ENCODE results near the gene ERRFI1.

- TF ChIP-seq CTCF (conservative IDR thresholded peaks at IDR 0.05) (no peak), ZFX (IDR thresholded peaks at IDR 0.05) (no peak)
Measured at GRCh38 chr1:8047686-8048445, 21.8 kb upstream of the ERRFI1 start.

Measured in C4-2B (cell line).